Measurements from ENCODE around the gene NKX2-3. TPM values are rescaled to one million over a fixed set of nuclear protein-coding genes. Genes with fewer than 3 reads are reported as not detected.
A peak's percentile ranks its signal among the peaks of the same experiment; 100 is the strongest.

The NKX2-3 gene
- total and polyA plus RNA-seq, 2 of the 8 experiments (the other 6 are each of a cell fraction or from before 2014, with no cell fraction given): not detected

DNA sequence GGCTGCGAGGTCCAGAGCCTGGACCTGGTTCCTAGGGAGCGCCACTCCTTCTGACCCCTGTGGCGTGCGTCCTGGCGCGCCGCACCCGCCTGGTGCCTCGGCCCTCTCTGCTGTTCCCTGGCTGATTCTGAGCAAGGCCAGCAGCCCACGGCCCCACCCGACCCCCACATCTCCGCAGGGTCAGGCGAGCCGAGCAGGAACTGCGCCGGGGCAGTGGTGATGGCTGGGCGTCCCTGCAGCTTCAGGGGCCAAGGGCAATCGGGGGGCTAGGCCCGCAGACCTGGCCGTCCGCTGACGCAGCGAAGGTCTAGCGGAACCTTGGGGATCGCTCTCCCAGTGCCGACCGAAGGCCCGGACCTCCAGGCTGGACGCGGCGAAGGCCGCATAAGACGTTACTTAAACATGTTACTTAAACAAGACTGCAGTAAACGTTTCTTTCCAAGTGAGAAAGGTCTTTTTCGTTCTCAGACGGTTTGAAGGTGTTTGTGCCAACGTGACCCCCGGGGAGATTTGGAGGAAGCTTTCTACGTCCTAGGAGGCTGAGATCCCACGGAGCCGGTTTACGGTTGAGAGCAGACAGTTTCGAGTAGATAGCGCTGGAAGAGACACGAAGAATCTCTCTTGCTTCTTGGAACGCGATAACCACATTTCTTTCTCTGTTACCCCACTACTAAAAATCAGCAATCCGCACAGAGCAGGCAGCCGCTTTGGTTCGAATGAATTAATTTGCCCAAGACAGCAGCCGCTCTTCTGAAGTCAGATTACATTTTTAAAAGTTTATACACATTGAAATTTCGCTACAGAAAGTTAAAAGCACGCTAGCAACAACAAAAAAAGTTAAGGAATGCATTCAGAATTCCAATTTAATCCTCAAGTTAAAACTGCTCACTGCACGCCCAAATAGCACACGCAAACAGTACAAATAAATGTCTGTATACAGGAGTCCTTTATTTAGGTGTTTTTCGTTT lies 4.9 kb upstream of the NKX2-3 start (continued):
- TF ChIP-seq POLR2A (IDR thresholded peaks at IDR 0.05; ENCODE audit: control extremely low read depth in 1 of 2, low read depth in 2 of 2, low read length in 2 of 2): no peak
- no peak for TF ChIP-seq SP2 (IDR thresholded peaks at IDR 0.05; ENCODE audit: low read length)
- no peak for TF ChIP-seq CBX5 (IDR thresholded peaks at IDR 0.05; ENCODE audit: low read depth, low read length)
- TF ChIP-seq, protein P1, sequence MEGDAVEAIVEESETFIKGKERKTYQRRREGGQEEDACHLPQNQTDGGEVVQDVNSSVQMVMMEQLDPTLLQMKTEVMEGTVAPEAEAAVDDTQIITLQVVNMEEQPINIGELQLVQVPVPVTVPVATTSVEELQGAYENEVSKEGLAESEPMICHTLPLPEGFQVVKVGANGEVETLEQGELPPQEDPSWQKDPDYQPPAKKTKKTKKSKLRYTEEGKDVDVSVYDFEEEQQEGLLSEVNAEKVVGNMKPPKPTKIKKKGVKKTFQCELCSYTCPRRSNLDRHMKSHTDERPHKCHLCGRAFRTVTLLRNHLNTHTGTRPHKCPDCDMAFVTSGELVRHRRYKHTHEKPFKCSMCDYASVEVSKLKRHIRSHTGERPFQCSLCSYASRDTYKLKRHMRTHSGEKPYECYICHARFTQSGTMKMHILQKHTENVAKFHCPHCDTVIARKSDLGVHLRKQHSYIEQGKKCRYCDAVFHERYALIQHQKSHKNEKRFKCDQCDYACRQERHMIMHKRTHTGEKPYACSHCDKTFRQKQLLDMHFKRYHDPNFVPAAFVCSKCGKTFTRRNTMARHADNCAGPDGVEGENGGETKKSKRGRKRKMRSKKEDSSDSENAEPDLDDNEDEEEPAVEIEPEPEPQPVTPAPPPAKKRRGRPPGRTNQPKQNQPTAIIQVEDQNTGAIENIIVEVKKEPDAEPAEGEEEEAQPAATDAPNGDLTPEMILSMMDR (IDR thresholded peaks at IDR 0.05; ENCODE audit: control extremely low read depth in 1 of 3, insufficient read depth in 1 of 3, low read depth in 1 of 3, low read length in 3 of 3): no peak
- TF ChIP-seq, protein P2, sequence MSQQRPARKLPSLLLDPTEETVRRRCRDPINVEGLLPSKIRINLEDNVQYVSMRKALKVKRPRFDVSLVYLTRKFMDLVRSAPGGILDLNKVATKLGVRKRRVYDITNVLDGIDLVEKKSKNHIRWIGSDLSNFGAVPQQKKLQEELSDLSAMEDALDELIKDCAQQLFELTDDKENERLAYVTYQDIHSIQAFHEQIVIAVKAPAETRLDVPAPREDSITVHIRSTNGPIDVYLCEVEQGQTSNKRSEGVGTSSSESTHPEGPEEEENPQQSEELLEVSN (IDR thresholded peaks at IDR 0.05): no peak
- TF ChIP-seq GABPA (IDR thresholded peaks at IDR 0.05; ENCODE audit: borderline replicate concordance, insufficient read depth, low read length): no peak
- TF ChIP-seq BACH1 (IDR thresholded peaks at IDR 0.05; ENCODE audit: low read length): no peak
- TF ChIP-seq POLR2AphosphoS5 (IDR thresholded peaks at IDR 0.05; ENCODE audit: low read depth, low read length): no peak
- peak; percentile 36 for TF ChIP-seq KDM4A (IDR thresholded peaks at IDR 0.05; ENCODE audit: low read depth, low read length, severe bottlenecking)
- TF ChIP-seq RAD21 (IDR thresholded peaks at IDR 0.05 in 1 of 2, conservative IDR thresholded peaks at IDR 0.05 in 1 of 2; ENCODE audit: low read depth in 2 of 2, low read length in 2 of 2): no peak
- no peak for TF ChIP-seq TAF7 (optimal IDR thresholded peaks at IDR 0.05; ENCODE audit: borderline replicate concordance, low read depth, low read length)
- TF ChIP-seq CBX8 (IDR thresholded peaks at IDR 0.05; ENCODE audit: borderline replicate concordance, low read depth, low read length): peak; percentile 88; the same call in 1 of the 2 replicates
- no peak for TF ChIP-seq YY1 (IDR thresholded peaks at IDR 0.05; ENCODE audit: low read depth, low read length)
- no peak for TF ChIP-seq KDM5A (IDR thresholded peaks at IDR 0.05; ENCODE audit: low read length)
- TF ChIP-seq CHD1 (IDR thresholded peaks at IDR 0.05; ENCODE audit: low read depth, low read length): no peak
- no peak for TF ChIP-seq EP300 (IDR thresholded peaks at IDR 0.05; ENCODE audit: borderline replicate concordance in 1 of 2, low read depth in 2 of 2, low read length in 2 of 2)
- TF ChIP-seq TAF1 (IDR thresholded peaks at IDR 0.05; ENCODE audit: low read depth, low read length): no peak
- TF ChIP-seq TBP (IDR thresholded peaks at IDR 0.05; ENCODE audit: low read depth, low read length): no peak
- no peak for TF ChIP-seq FOSL1 (IDR thresholded peaks at IDR 0.05; ENCODE audit: insufficient read depth, low read depth, low read length)
- no peak for TF ChIP-seq CEBPB (IDR thresholded peaks at IDR 0.05; ENCODE audit: low read depth, low read length)
- TF ChIP-seq EGR1 (IDR thresholded peaks at IDR 0.05; ENCODE audit: borderline replicate concordance, low read depth, low read length): no peak
